ENCODE results near the gene ERFL. TPM values are rescaled to one million over a fixed set of nuclear protein-coding genes. Genes with fewer than 3 reads are reported as not detected.
"Not testable (repeated sequence)": the region's sequence is repeated elsewhere in the genome, so short reads cannot be mapped to it uniquely, and the experiment has no call there.

Gene ERFL
- total RNA-seq, 4 donors from 2014 or later: 0.32 to 0.42 (median 0.33) TPM; not detected in 1

- WGBS: 86% methylated on average over 6 of the region's 6 CpGs
- peaks cover 0 to 19% (median 15%) of the 10 kb centered on the region in 4 donors for H3K4me1 ChIP-seq
- H3K27ac ChIP-seq (replicated peaks in 1 of 4): no peak overlapping the region
- H3K4me3 ChIP-seq: no peak overlapping the region
- intact Hi-C loops (cut with DNase I): no loop called here
- H3K9me3 ChIP-seq: no peaks in the 10 kb centered on the region
- no peaks in the 10 kb centered on the region for H3K36me3 ChIP-seq
- peaks cover 5 to 98% (median 68%) of the 10 kb centered on the region in 4 donors for H3K27me3 ChIP-seq
- TF ChIP-seq POLR2A (IDR thresholded peaks at IDR 0.05; ENCODE audit: low read depth): no peak
- TF ChIP-seq EP300 (IDR thresholded peaks at IDR 0.05): no peak
- no peak for TF ChIP-seq POLR2AphosphoS5 (IDR thresholded peaks at IDR 0.05)
- no peak for TF ChIP-seq CTCF (IDR thresholded peaks at IDR 0.05)
- no peak for DNase-seq (ENCODE audit: extremely low spot score)
These were observed 10.2 kb downstream of the ERFL start for GRCh38 chr19:41918095-41918494.

- H3K27me3 ChIP-seq: peaks cover 5 to 98% (median 66%) of the 10 kb centered on the region in 4 donors
- WGBS: 46% methylated on average over 8 of the region's 12 CpGs
These were observed 10.6 kb downstream of the ERFL start for GRCh38 chr19:41917676-41918075.

GRCh38 chr19:41915776-41916414 is 12.4 kb downstream of the ERFL start:
- no peaks in the 10 kb centered on the region for H3K36me3 ChIP-seq
- intact Hi-C loops (cut with DNase I): no loop called here
- no peak for TF ChIP-seq POLR2AphosphoS5 (IDR thresholded peaks at IDR 0.05)
- no peak for TF ChIP-seq POLR2A (IDR thresholded peaks at IDR 0.05; ENCODE audit: low read depth)
- no peak for TF ChIP-seq CTCF (IDR thresholded peaks at IDR 0.05)
- TF ChIP-seq EP300 (IDR thresholded peaks at IDR 0.05): no peak
- no peak overlapping the region for H3K27ac ChIP-seq (replicated peaks in 1 of 4)
- H3K9me3 ChIP-seq: no peaks in the 10 kb centered on the region
- no peak for DNase-seq (ENCODE audit: extremely low spot score)
- no peak overlapping the region for H3K4me3 ChIP-seq
- peaks cover 0 to 28% (median 21%) of the 10 kb centered on the region in 4 donors for H3K4me1 ChIP-seq
- 29% methylated on average over 25 of the region's 27 CpGs for WGBS
- H3K27me3 ChIP-seq: peaks cover 5 to 98% (median 63%) of the 10 kb centered on the region in 4 donors

More at GRCh38 chr19:41917676-41918075, 10.6 kb downstream of the ERFL start:
- Histone ChIP-seq H3K9me3 (no peaks in the 10 kb centered on the region), H3K4me1 (peaks cover 0 to 23% (median 20%) of the 10 kb centered on the region in 4 donors), H3K36me3 (no peaks in the 10 kb centered on the region), H3K4me3 (no peak overlapping the region), H3K27ac (replicated peaks in 1 of 4) (no peak overlapping the region)
- no peak for DNase-seq (ENCODE audit: extremely low spot score)
- no peak for TF ChIP-seq EP300 (IDR thresholded peaks at IDR 0.05)
- intact Hi-C loops (cut with DNase I): no loop called here

GRCh38 chr19:41915021-41915775 is 13.1 kb downstream of the ERFL start:
- no peak for DNase-seq (ENCODE audit: extremely low spot score)
- TF ChIP-seq EP300 (IDR thresholded peaks at IDR 0.05) (no peak), CTCF (IDR thresholded peaks at IDR 0.05) (no peak), POLR2A (IDR thresholded peaks at IDR 0.05; ENCODE audit: low read depth) (no peak), POLR2AphosphoS5 (IDR thresholded peaks at IDR 0.05) (no peak)
- intact Hi-C loops (cut with DNase I): no loop called here
- Histone ChIP-seq H3K4me1 (peaks cover 0 to 28% (median 21%) of the 10 kb centered on the region in 4 donors), H3K36me3 (no peaks in the 10 kb centered on the region), H3K27ac (replicated peaks in 1 of 4) (no peak overlapping the region), H3K27me3 (peaks cover 5 to 98% (median 60%) of the 10 kb centered on the region in 4 donors), H3K4me3 (no peak overlapping the region), H3K9me3 (no peaks in the 10 kb centered on the region)
- WGBS: 6% methylated on average over 33 of the region's 38 CpGs

- H3K36me3 ChIP-seq; H3K27ac ChIP-seq (replicated peaks in 1 of 4); DNase-seq (ENCODE audit: extremely low spot score); H3K9me3 ChIP-seq; intact Hi-C loops (cut with DNase I); H3K4me3 ChIP-seq: not testable (repeated sequence)
- WGBS: 4% methylated on average over 5 of the region's 5 CpGs
- peaks cover 0 to 28% (median 21%) of the 10 kb centered on the region in 4 donors for H3K4me1 ChIP-seq
- peaks cover 5 to 92% (median 60%) of the 10 kb centered on the region in 4 donors for H3K27me3 ChIP-seq
These were observed 13.8 kb downstream of the ERFL start for GRCh38 chr19:41914424-41914834.

All from esophagus muscularis mucosa (tissue), 4 donors.